GM18511 (cell line): ENCODE data around the gene ARGLU1.

ENCODE experiments used
- ATAC-seq: cut with Tn5 transposase; IDR thresholded peaks from one replicate; pipeline ENCODE4 v1.9.1; 2021; ENCODE audit warnings: mild to moderate bottlenecking, moderate library complexity; ENCODE audit not compliant: unreplicated experiment

Gene ARGLU1

GRCh38 chr13:106567474-106568298, at the start of gene ARGLU1:
Gene ARGLU1 (minus strand): TSS chr13:106568137. CDS start chr13:106567919, 218 bp downstream.
- ATAC-seq: peak; percentile 72

- ATAC-seq: no peak
Measured at GRCh38 chr13:106617561-106617960, 49.6 kb upstream of the ARGLU1 start.

DNA sequence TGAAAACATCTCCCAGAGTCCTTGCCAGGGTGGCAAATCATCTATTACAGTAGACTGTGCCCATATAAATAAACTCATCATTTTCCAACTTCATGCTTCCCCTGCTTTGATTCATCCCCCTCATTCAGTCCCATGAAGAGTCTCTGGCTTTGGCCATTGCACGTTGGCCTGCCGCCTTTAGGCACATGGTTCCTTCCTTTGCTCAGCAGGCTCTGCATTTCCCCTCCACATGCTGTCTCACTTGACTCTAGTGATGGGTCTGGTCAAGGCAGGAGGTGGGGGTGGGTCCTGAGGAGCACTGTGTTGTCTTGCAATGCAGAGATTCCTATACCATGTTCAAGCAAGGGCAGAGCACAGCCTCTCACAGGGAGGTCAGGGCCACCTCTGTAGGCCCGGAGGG, 48.8 kb upstream of the ARGLU1 start:
- no peak for ATAC-seq

DNA sequence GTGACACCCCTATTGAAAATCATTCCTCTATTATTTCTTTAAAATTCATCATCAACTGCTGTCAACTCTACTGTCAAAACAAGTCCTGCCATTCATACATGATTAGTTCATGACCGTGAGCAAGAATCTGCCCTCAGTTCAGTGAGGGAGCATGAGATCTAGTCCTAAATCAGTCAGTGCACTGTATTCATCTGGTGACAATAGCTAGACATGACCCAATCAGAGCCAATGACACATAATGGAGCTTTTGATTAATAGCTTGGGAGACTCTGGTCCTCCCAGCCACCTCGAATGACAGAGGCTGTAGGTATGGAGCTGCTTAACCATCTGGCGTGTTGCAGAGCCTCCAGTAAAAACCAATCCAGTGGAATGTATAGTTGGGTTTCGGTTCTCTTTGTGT, 46.9 kb upstream of the ARGLU1 start:
- ATAC-seq: no peak

DNA sequence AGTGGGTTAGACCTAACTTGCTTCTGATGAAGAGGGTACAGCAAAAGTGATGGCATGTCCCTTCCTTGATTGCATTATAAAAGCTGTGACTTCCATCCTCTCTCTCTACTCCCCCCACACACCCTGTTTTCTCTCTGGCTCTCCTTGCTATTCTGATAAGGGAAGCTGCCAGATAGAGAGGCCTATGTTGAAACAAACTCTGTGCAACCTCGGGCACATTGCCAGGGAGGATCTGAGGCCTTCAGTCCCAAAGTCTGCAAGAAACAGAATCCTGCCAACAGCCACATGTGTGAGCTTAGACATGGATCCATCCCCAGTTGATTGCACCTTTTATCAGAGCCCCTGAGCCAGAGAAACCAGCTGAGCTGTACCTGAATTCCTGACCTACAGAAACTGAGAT, 44.8 kb upstream of the ARGLU1 start:
- ATAC-seq: no peak

GRCh38 chr13:106610486-106610885, 42.5 kb upstream of the ARGLU1 start:
- ATAC-seq: no peak

GRCh38 chr13:106609116-106609515, 41.2 kb upstream of the ARGLU1 start:
- no peak for ATAC-seq

DNA sequence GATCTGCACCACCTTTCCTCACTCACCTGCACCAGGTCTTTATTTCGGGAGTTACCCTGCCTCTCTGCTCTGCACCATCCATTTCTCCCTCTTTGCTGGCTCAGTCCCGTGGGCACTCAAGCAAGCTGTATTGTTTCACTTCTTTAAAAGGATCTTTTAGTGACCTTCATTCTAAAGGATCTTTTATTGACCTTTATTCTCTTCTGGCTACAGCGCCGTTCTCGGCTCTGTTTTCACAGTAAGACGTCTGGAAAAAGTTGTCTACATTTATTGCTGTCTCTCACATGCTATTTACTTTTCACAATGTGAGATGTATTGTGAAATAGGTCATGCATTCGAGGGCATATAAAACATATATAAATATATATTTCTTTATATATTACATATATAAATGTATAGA, 35.6 kb upstream of the ARGLU1 start:
- no peak for ATAC-seq

GRCh38 chr13:106602178-106602577, 34.2 kb upstream of the ARGLU1 start:
- no peak for ATAC-seq

GRCh38 chr13:106601489-106601888, 33.6 kb upstream of the ARGLU1 start:
- no peak for ATAC-seq

DNA sequence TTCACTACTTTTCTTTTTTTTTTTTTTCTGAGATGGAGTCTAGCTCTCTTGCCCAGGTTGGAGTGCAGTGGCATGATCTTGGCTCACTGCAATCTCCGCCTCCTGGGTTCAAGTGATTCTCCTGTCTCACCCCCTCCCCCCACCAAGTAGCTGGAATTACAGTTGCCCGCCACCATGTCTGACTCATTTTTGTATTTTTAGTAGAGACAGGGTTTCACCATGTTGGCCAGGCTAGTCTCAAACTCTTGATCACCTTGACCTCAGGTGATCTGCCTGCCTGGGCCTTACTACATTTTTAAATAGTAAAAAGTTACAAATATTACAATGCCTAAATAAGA, 32.8 kb upstream of the ARGLU1 start:
- peak; percentile 6 for ATAC-seq

GRCh38 chr13:106599875-106600797, 32.2 kb upstream of the ARGLU1 start:
- ATAC-seq: peak; percentile 39

GRCh38 chr13:106597749-106598395, 29.9 kb upstream of the ARGLU1 start:
- ATAC-seq: no peak

GRCh38 chr13:106597186-106597585, 29.2 kb upstream of the ARGLU1 start:
- no peak for ATAC-seq

DNA sequence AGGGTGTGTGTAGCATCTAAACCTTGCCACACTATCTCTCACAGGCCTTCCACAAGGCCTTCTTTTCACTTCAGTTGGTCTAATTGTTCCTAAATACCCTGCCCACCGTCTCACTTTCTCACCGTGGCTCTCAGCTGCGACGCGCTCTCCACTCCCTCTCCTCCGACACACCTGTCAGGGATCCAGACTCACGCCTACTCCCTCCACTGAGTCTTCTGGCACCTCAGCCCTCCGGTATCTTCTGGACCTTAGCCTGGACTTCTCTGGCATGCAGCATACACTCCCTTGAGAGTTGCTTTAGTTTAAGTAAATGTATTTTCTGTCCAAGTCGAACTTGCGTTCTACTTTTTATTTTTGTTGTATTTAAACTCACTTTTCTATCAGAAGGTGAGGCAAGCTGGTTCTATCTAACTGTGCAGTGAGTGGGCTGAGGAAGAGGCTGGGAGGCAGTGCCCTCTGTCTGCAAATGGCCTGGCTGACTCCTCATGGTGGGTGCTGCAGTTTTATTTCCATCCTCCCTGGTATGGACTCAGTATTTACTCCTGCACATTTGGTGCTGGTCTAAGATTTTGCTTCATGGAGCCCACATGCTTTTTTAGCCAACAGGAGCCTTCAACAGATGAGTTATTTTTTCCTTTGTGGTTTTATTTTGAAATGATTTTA, 28.5 kb upstream of the ARGLU1 start:
- ATAC-seq: no peak

DNA sequence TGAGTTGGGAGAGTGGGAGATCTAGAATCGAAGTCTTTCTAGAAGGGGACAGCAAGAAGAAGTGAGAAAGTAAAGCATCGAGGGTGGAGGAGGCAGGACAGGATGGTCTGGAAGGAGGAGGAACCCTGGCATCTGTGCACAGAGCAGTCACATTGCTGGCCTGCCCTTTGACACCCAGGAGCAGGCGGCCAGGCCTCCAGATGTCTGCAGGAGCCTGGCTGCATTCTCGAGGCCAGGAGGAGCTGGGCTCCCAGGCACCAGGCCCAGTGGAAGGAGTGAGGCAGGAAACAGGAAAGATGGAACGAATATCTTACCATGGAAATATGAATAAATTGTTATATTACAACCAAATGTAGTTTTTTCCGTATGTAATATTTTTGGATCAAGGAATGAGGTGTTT, 27.7 kb upstream of the ARGLU1 start:
- ATAC-seq: no peak

- ATAC-seq: no peak
Measured at GRCh38 chr13:106594980-106595379, 27.0 kb upstream of the ARGLU1 start.

- ATAC-seq: no peak
Measured at GRCh38 chr13:106593132-106593531, 25.2 kb upstream of the ARGLU1 start.

- no peak for ATAC-seq
Measured at GRCh38 chr13:106591299-106591698, 23.4 kb upstream of the ARGLU1 start.

DNA sequence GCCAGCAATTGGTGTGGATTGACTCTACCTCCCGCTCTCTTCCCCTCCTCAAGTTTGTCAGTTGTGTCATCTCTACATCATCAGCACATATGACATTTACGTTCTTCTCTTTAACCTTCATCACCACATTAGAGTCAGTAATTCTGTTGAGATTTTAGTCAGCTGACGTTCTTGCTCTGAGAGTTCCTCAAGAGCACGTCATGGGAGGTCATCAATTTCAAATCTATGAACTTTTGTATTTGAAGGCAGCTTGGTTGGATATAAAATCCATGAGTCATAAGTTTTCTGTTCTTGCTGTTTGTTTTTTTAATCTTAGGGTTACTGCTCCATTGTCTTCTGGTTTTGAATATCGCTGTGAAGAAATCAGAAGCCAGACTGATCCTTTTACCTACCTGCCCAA, 21.8 kb upstream of the ARGLU1 start:
- no peak for ATAC-seq

- ATAC-seq: no peak
Measured at GRCh38 chr13:106588367-106588766, 20.4 kb upstream of the ARGLU1 start.
